Measurements from ENCODE around the gene CLCN6. TPM values are rescaled to one million over a fixed set of nuclear protein-coding genes. Genes with fewer than 3 reads are reported as not detected.

CLCN6 gene
- total and polyA plus RNA-seq, 2 donors from 2014 or later: 7.1 to 26.0 TPM

DNA sequence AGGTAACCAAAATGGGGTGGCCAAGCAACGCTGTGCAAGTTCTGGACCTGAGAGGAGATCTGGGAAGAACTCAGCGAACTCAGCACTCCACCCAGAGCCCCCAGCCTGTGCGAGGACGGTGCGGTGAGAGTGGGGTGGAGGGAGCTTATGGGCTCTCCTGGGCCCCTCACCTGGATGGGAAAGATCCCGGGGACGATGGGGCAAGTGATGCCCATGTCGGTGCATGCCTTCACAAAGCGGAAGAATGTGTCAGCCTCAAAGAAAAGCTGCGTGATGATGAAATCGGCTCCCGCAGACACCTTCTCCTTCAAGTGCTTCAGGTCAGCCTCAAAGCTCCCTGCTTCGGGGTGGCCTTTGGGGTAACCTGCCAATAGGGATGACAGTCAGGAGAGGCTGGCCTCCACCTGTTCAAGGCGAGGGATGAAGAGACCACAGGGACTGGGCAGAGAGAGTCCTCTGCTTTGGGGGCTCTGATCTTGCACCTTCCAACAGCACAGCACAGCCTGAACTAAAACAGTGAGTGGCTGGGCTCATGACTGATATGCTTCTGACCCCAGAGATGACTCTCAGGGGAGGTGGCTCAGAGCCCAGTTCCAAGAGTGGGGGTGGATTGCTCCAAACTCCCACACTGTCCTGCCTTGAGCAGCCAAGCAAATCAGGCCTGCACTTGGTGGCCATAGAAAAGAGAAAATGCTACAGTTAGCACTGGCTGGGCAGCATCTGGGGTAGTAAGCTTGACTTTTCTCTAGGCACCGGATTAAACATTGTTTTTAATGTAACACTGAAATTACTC is 9.8 kb upstream of the CLCN6 start:
- peaks cover 0 to 58% (median 24%) of the 10 kb centered on the region in 3 donors for H3K36me3 ChIP-seq (ENCODE audit: control insufficient read depth in 2 of 3, insufficient read depth in 3 of 3, low read length in 3 of 3)
- H3K27ac ChIP-seq (ENCODE audit: low read depth in 2 of 2, low read length in 2 of 2): peak overlapping the region; percentile 62 to 68
- DNase-seq: peak; percentile 78 to 89 (median 83)
- intact Hi-C loops (cut with DNase I): no loop called here
- no peaks in the 10 kb centered on the region for H3K27me3 ChIP-seq (ENCODE audit: control insufficient read depth, insufficient read depth, low read length)
- peaks cover 0 to 23% (median 18%) of the 10 kb centered on the region in 3 donors for H3K4me1 ChIP-seq (ENCODE audit: control insufficient read depth in 2 of 3, insufficient read depth in 2 of 3, low read depth in 1 of 3, low read length in 3 of 3)
- TF ChIP-seq, protein P1, sequence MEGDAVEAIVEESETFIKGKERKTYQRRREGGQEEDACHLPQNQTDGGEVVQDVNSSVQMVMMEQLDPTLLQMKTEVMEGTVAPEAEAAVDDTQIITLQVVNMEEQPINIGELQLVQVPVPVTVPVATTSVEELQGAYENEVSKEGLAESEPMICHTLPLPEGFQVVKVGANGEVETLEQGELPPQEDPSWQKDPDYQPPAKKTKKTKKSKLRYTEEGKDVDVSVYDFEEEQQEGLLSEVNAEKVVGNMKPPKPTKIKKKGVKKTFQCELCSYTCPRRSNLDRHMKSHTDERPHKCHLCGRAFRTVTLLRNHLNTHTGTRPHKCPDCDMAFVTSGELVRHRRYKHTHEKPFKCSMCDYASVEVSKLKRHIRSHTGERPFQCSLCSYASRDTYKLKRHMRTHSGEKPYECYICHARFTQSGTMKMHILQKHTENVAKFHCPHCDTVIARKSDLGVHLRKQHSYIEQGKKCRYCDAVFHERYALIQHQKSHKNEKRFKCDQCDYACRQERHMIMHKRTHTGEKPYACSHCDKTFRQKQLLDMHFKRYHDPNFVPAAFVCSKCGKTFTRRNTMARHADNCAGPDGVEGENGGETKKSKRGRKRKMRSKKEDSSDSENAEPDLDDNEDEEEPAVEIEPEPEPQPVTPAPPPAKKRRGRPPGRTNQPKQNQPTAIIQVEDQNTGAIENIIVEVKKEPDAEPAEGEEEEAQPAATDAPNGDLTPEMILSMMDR (IDR thresholded peaks at IDR 0.05; ENCODE audit: borderline replicate concordance, extremely low read depth, insufficient read depth): no peak
- FAIRE-seq: no peak
- H3K4me3 ChIP-seq (ENCODE audit: low read length in 3 of 3): no peak overlapping the region
- no peak overlapping the region for H3K9ac ChIP-seq (ENCODE audit: low read length in 3 of 3)
- H3K9me3 ChIP-seq (ENCODE audit: control insufficient read depth in 2 of 3, insufficient read depth in 1 of 3, low read length in 3 of 3): no peaks in the 10 kb centered on the region

DNA sequence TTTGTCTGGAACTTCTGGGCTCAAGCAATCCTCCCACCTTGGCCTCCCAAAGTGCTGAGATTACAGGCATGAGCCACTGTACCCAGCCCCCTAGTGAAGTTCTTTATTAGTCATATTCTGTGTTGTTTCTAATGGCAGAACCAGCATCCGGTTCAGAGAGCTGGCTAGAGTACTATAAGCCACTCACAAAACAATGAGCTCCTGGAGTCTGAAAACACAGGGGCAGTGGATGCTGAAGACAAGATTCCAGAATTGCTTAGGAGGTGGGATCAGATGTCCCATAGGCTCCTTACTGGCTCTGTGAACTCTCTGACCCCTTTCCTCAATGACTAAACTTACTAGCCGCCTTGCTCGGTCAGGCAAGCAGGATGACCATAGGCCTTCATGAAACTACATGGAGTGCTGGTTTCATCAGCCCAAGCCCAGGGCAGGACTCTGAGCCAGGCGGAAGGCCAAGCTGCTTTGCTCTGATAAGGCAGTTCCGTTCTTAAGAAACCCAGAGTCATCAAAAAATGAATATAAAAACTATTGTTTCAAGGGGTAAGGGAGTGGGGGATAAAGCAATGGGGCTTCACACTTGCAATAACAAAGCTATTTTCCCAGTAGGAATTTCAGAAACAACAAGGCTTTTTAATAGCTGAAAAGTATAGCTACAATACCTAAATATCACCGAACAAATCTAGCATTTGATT is 8.3 kb upstream of the CLCN6 start:
- Histone ChIP-seq H3K9ac (ENCODE audit: low read length in 3 of 3) (no peak overlapping the region), H3K36me3 (ENCODE audit: control insufficient read depth in 2 of 3, insufficient read depth in 3 of 3, low read length in 3 of 3) (peaks cover 0 to 45% (median 26%) of the 10 kb centered on the region in 3 donors), H3K4me1 (ENCODE audit: control insufficient read depth in 2 of 3, insufficient read depth in 2 of 3, low read depth in 1 of 3, low read length in 3 of 3) (peaks cover 2 to 28% (median 15%) of the 10 kb centered on the region in 3 donors), H3K27me3 (ENCODE audit: control insufficient read depth, insufficient read depth, low read length) (no peaks in the 10 kb centered on the region), H3K4me3 (ENCODE audit: low read length in 3 of 3) (no peak overlapping the region), H3K27ac (ENCODE audit: low read depth in 2 of 2, low read length in 2 of 2) (peak overlapping the region; percentile 73 to 83), H3K9me3 (ENCODE audit: control insufficient read depth in 2 of 3, insufficient read depth in 1 of 3, low read length in 3 of 3) (no peaks in the 10 kb centered on the region)
- FAIRE-seq (no peak), DNase-seq (peak in 2 of 5 donors; percentile 35 to 89)
- intact Hi-C loops (cut with DNase I): no loop called here
- TF ChIP-seq, protein P1 (IDR thresholded peaks at IDR 0.05; ENCODE audit: borderline replicate concordance, extremely low read depth, insufficient read depth): no peak

DNA sequence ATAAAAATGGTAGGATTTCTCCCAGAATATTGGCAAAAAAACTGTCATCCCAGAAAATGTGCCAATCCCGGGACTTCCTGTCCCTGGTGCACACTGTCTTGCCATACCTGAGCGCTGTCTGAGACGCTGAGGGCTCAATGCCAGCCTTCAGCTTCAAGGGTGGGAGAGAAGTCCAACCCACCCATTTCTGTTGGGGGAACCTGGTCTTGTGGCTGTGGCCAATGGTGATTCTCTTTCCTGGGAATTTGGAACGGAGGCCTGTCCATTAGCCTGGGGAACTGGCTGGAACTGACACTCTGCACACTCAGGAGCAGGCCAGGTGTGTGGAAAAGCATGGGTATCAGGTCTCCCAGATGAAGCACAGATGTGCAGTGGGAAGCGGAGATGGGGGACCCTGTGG is 6.9 kb upstream of the CLCN6 start:
- Histone ChIP-seq H3K9ac (ENCODE audit: low read length in 3 of 3) (no peak overlapping the region), H3K4me1 (ENCODE audit: control insufficient read depth in 2 of 3, insufficient read depth in 2 of 3, low read depth in 1 of 3, low read length in 3 of 3) (peaks cover 7 to 41% (median 24%) of the 10 kb centered on the region in 3 donors), H3K36me3 (ENCODE audit: control insufficient read depth in 2 of 3, insufficient read depth in 3 of 3, low read length in 3 of 3) (peaks cover 0 to 38% (median 26%) of the 10 kb centered on the region in 3 donors), H3K4me3 (ENCODE audit: low read length in 3 of 3) (no peak overlapping the region), H3K9me3 (ENCODE audit: control insufficient read depth in 2 of 3, insufficient read depth in 1 of 3, low read length in 3 of 3) (no peaks in the 10 kb centered on the region), H3K27me3 (ENCODE audit: control insufficient read depth, insufficient read depth, low read length) (no peaks in the 10 kb centered on the region), H3K27ac (ENCODE audit: low read depth in 2 of 2, low read length in 2 of 2) (no peak overlapping the region)
- DNase-seq (no peak), FAIRE-seq (no peak)
- intact Hi-C loops (cut with DNase I): no loop called here
- TF ChIP-seq, protein P1 (IDR thresholded peaks at IDR 0.05; ENCODE audit: borderline replicate concordance, extremely low read depth, insufficient read depth): no peak
